SJCRH30 (cell line): ENCODE data around the gene BPIFB2. TPM values are rescaled to one million over a fixed set of nuclear protein-coding genes. Genes with fewer than 3 reads are reported as not detected.
A peak's percentile ranks its signal among the peaks of the same experiment; 100 is the strongest.
"Not testable (repeated sequence)": the region's sequence is repeated elsewhere in the genome, so short reads cannot be mapped to it uniquely, and the experiment has no call there.

Source experiments
- DNase-seq, 2 experiments: peaks; one replicate each; pipeline ENCODE4 v3.0.0-alpha.2; 2015 to 2020
- H3K27ac ChIP-seq: fragments of 250-450 bp; sonication (Bioruptor Pico); 2 replicates; pipeline ENCODE4 v1.5.1; 2020; ENCODE audit warnings: mild to moderate bottlenecking, moderate library complexity
- H3K27me3 ChIP-seq: fragments of 250-450 bp; sonication (Bioruptor Pico); 2 replicates; pipeline ENCODE4 v1.5.1; 2020; ENCODE audit warnings: mild to moderate bottlenecking, moderate library complexity
- H3K36me3 ChIP-seq: fragments of 250-450 bp; sonication (Bioruptor Pico); 2 replicates; pipeline ENCODE4 v1.5.1; 2020; ENCODE audit warnings: mild to moderate bottlenecking, moderate library complexity
- H3K4me1 ChIP-seq: fragments of 250-450 bp; sonication (Bioruptor Pico); 2 replicates; pipeline ENCODE4 v1.5.1; 2020; ENCODE audit warnings: mild to moderate bottlenecking, moderate library complexity
- H3K4me3 ChIP-seq: fragments of 250-450 bp; sonication (Bioruptor Pico); 2 replicates; pipeline ENCODE4 v1.5.1; 2020; ENCODE audit warnings: mild to moderate bottlenecking, moderate library complexity
- H3K9me3 ChIP-seq: fragments of 250-450 bp; sonication (Bioruptor Pico); replicated peaks from 2 replicates; pipeline ENCODE4 v1.5.1; 2020; ENCODE audit warnings: mild to moderate bottlenecking, moderate library complexity
- total RNA-seq: library from RNA; depleted of rRNA; stranded (reverse); fragments of >200 nt; shearing (Covaris generic); gene quantifications from 2 replicates; pipeline ENCODE4 v1.2.3, GENCODE V29; 2014

BPIFB2 gene
- total RNA-seq, 1 experiment from 2014 or later, result not detected

- no peaks in the 10 kb centered on the region for H3K27me3 ChIP-seq
- peaks cover 4% of the 10 kb centered on the region; the same call in 1 of the 2 replicates for H3K4me1 ChIP-seq
- H3K9me3 ChIP-seq, result no peaks in the 10 kb centered on the region
- H3K27ac ChIP-seq, result no peak overlapping the region
- DNase-seq, result peak; percentile 71 to 73
- no peak overlapping the region for H3K4me3 ChIP-seq
- no peaks in the 10 kb centered on the region for H3K36me3 ChIP-seq
Observed at GRCh38 chr20:33037456-33037855, 30.0 kb downstream of the BPIFB2 start.

- DNase-seq, result no peak
- Histone ChIP-seq H3K36me3 (no peaks in the 10 kb centered on the region), H3K4me3 (no peak overlapping the region), H3K4me1 (peaks cover 4% of the 10 kb centered on the region; the same call in 1 of the 2 replicates), H3K27ac (no peak overlapping the region), H3K27me3 (no peaks in the 10 kb centered on the region), H3K9me3 (no peaks in the 10 kb centered on the region)
Observed at GRCh38 chr20:33038243-33038642, 30.7 kb downstream of the BPIFB2 start.

DNA sequence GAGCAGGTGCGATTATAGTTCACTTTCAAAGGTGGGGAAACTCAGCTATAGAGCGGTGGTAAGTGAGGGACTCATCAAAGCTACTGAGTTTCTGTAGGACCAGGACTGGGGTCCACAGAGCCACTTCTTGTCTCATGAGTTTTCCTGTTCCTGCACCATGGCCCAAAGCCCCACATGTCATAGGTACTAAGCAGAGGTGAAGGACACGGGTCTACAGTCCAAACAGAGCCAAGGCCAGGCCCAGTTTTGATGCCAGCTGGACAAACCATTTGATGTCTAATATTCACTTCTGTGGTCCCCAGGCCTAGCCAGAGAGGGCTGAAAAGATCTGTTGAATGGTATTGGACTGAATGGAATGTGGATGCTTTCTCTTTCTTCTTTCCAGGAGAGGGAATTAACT is 34.9 kb downstream of the BPIFB2 start:
- Histone ChIP-seq H3K27me3 (no peaks in the 10 kb centered on the region), H3K27ac (no peak overlapping the region), H3K9me3 (peaks cover 9% of the 10 kb centered on the region; the same call in 1 of the 2 replicates), H3K4me3 (no peak overlapping the region), H3K4me1 (no peaks in the 10 kb centered on the region), H3K36me3 (no peaks in the 10 kb centered on the region)
- DNase-seq, result no peak

- H3K27me3 ChIP-seq, result no peaks in the 10 kb centered on the region
- H3K27ac ChIP-seq, result no peak overlapping the region
- DNase-seq, result no peak
- H3K4me1 ChIP-seq, result no peaks in the 10 kb centered on the region
- H3K9me3 ChIP-seq, result peaks cover 9% of the 10 kb centered on the region; the same call in 1 of the 2 replicates
- no peaks in the 10 kb centered on the region for H3K36me3 ChIP-seq
- H3K4me3 ChIP-seq, result no peak overlapping the region
Observed at GRCh38 chr20:33042983-33043730, 35.7 kb downstream of the BPIFB2 start.

DNA sequence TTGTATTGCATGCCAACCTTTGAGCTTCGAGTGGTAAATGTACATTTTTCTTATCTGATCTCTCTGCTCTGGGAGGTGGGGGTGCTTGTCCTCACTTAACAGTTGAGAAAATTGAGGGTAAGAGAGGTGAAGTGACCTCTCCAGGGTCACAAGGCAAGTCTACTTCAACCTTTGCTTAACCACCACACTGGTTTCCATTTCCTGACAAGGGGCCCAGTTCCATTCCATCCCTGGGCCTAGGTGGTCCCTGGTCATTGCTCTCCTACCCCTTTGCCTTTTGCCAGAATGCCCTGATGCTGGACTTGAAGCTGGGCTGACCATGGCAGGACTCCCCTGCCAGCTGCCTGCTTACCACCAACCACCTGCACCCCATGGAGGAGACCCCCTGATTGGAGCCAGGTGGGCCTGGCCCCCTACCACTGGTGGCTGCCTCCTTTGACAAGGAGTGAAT is 36.3 kb downstream of the BPIFB2 start:
- H3K36me3 ChIP-seq, result no peaks in the 10 kb centered on the region
- DNase-seq, result no peak
- H3K27me3 ChIP-seq, result no peaks in the 10 kb centered on the region
- H3K27ac ChIP-seq, result no peak overlapping the region
- no peaks in the 10 kb centered on the region for H3K4me1 ChIP-seq
- H3K9me3 ChIP-seq, result peaks cover 9% of the 10 kb centered on the region; the same call in 1 of the 2 replicates
- no peak overlapping the region for H3K4me3 ChIP-seq

- not testable (repeated sequence) for DNase-seq, H3K4me3 ChIP-seq, H3K4me1 ChIP-seq, H3K27ac ChIP-seq, H3K36me3 ChIP-seq, H3K9me3 ChIP-seq, H3K27me3 ChIP-seq
Observed at GRCh38 chr20:33045129-33045721, 37.7 kb downstream of the BPIFB2 start.

GRCh38 chr20:33046412-33046811 is 38.9 kb downstream of the BPIFB2 start:
- Histone ChIP-seq H3K27me3 (no peaks in the 10 kb centered on the region), H3K36me3 (no peaks in the 10 kb centered on the region), H3K4me3 (no peak overlapping the region), H3K27ac (no peak overlapping the region), H3K9me3 (peaks cover 9% of the 10 kb centered on the region; the same call in 1 of the 2 replicates), H3K4me1 (no peaks in the 10 kb centered on the region)
- no peak for DNase-seq

GRCh38 chr20:33051333-33051732 is 43.8 kb downstream of the BPIFB2 start:
- no peak for DNase-seq
- no peaks in the 10 kb centered on the region for H3K27me3 ChIP-seq
- 0 out of 2 replicates have a peak, but pooled peaks cover 4% of the 10 kb centered on the region for H3K4me1 ChIP-seq
- no peak overlapping the region for H3K27ac ChIP-seq
- no peaks in the 10 kb centered on the region for H3K9me3 ChIP-seq
- no peaks in the 10 kb centered on the region for H3K36me3 ChIP-seq
- H3K4me3 ChIP-seq, result no peak overlapping the region

GRCh38 chr20:33053291-33054106 is 46.0 kb downstream of the BPIFB2 start, which contains the start of gene BPIFB3:
BPIFB3 (plus strand) TSS chr20:33053903; CDS start chr20:33055436, 1,533 bp downstream.
- no peaks in the 10 kb centered on the region for H3K27me3 ChIP-seq

GRCh38 chr20:33054381-33054780 is 46.9 kb downstream of the BPIFB2 start:
- Histone ChIP-seq H3K4me1 (peaks cover 4% of the 10 kb centered on the region; the same call in 1 of the 2 replicates), H3K27ac (no peak overlapping the region)
- DNase-seq, result no peak

More at GRCh38 chr20:33053291-33054106, 46.0 kb downstream of the BPIFB2 start, which contains the start of gene BPIFB3:
- no peak within 1 kb of the TSS for H3K27ac ChIP-seq
- H3K4me1 ChIP-seq, result 0 out of 2 replicates have a peak, but pooled peaks cover 4% of the 10 kb centered on the region
- no peaks in the 10 kb centered on the region for H3K36me3 ChIP-seq
- H3K9me3 ChIP-seq, result no peaks in the 10 kb centered on the region
- H3K4me3 ChIP-seq, result no peak within 1 kb of the TSS
- no peak for DNase-seq

DNA sequence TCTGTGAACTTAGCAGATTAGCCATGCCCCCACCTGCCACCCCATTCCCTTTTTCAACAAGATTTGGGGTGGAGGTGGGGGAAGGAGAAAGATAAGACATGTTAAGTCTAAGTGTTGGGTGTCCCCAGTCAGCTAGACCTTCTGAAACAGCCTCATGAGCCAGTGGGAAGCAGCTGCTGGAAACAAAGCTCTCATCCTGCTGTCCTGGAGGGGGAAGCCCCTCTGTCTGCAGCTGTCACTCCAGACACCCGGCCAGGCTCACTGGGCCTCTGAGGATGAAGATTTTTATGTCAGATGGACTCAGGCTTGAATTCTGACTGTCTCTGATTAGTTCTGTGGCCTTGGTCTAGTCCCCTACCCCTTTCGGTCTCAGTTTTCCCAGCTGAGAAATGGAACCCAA is 47.3 kb downstream of the BPIFB2 start:
- H3K4me3 ChIP-seq, result no peak overlapping the region
- H3K4me1 ChIP-seq, result peaks cover 4% of the 10 kb centered on the region; the same call in 1 of the 2 replicates
- no peaks in the 10 kb centered on the region for H3K27me3 ChIP-seq
- no peak overlapping the region for H3K27ac ChIP-seq
- H3K36me3 ChIP-seq, result no peaks in the 10 kb centered on the region
- no peaks in the 10 kb centered on the region for H3K9me3 ChIP-seq
- DNase-seq, result peak; percentile 59 to 72

More at GRCh38 chr20:33054381-33054780, 46.9 kb downstream of the BPIFB2 start:
- Histone ChIP-seq H3K9me3 (no peaks in the 10 kb centered on the region), H3K36me3 (no peaks in the 10 kb centered on the region), H3K4me3 (no peak overlapping the region), H3K27me3 (no peaks in the 10 kb centered on the region)

- Histone ChIP-seq H3K4me1 (peaks cover 34% of the 10 kb centered on the region), H3K27me3 (no peaks in the 10 kb centered on the region), H3K9me3 (no peaks in the 10 kb centered on the region), H3K36me3 (no peaks in the 10 kb centered on the region), H3K27ac (no peak overlapping the region), H3K4me3 (no peak overlapping the region)
- DNase-seq, result no peak
Observed at GRCh38 chr20:33059136-33059535, 51.6 kb downstream of the BPIFB2 start.

- no peaks in the 10 kb centered on the region for H3K36me3 ChIP-seq
- DNase-seq, result no peak
- no peak overlapping the region for H3K27ac ChIP-seq
- peaks cover 34% of the 10 kb centered on the region for H3K4me1 ChIP-seq
- H3K27me3 ChIP-seq, result no peaks in the 10 kb centered on the region
- H3K9me3 ChIP-seq, result no peaks in the 10 kb centered on the region
- H3K4me3 ChIP-seq, result no peak overlapping the region
Observed at GRCh38 chr20:33059741-33060390, 52.4 kb downstream of the BPIFB2 start.

GRCh38 chr20:33061658-33062028 is 54.1 kb downstream of the BPIFB2 start:
- Histone ChIP-seq H3K27ac (peak overlapping the region; percentile 76), H3K4me3 (0 out of 2 replicates have a peak overlapping the region, but pooled peaks have one; percentile 1), H3K36me3 (no peaks in the 10 kb centered on the region), H3K9me3 (no peaks in the 10 kb centered on the region), H3K27me3 (no peaks in the 10 kb centered on the region), H3K4me1 (peaks cover 30% of the 10 kb centered on the region)
- peak; percentile 82 to 87 for DNase-seq
